HG03469 (cell line): ENCODE measurements around the gene TTC33.

Experiments
- ATAC-seq: cut with Tn5 transposase; IDR thresholded peaks from one replicate; pipeline ENCODE4 v1.9.1; 2021; ENCODE audit warnings: mild to moderate bottlenecking, moderate library complexity, moderate number of reproducible peaks; ENCODE audit not compliant: unreplicated experiment

Gene TTC33

GRCh38 chr5:40780858-40781257, 25.1 kb upstream of the TTC33 start:
- no peak for ATAC-seq

DNA sequence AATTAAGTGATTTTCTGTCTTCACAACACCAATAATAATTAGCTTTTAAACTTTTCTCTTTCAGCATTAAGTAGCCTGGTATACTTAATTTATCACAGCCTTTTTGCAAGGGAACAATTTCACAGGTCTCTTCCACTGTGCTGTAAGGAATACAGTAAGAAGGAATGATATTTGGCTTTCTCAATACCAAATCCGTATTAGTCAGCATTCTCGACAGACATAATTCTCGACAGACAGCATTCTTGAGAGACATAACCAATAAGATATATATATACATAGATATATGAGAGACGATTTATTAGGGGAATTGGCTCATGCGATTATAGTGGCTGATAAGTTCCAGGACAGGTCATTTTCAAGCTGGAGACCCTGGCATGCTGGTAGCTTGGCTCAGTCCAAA, 24.4 kb upstream of the TTC33 start:
- ATAC-seq: no peak

- no peak for ATAC-seq
Observed at GRCh38 chr5:40779561-40779960, 23.8 kb upstream of the TTC33 start.

DNA sequence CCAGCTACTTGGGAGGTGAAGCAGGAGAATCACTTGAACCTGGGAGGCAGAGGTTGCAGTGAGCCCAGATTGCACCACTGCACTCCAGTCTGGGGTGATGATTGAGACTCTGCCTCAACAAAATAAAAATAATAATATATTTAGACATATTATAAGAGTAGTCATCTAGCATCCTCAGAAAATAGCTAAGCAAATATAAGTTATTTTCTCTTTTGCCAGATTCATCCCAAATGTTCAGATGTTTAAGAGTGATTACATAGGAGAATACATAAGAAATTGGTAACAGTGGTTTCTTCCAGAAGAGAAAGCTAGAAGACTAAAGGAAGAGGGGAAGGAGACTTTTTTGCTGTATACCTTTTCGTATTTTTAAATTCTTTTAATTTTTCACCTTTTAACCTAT, 22.4 kb upstream of the TTC33 start:
- no peak for ATAC-seq

GRCh38 chr5:40776658-40776977, 20.9 kb upstream of the TTC33 start:
- ATAC-seq: no peak

- ATAC-seq: no peak
Observed at GRCh38 chr5:40775846-40776657, 20.3 kb upstream of the TTC33 start.

DNA sequence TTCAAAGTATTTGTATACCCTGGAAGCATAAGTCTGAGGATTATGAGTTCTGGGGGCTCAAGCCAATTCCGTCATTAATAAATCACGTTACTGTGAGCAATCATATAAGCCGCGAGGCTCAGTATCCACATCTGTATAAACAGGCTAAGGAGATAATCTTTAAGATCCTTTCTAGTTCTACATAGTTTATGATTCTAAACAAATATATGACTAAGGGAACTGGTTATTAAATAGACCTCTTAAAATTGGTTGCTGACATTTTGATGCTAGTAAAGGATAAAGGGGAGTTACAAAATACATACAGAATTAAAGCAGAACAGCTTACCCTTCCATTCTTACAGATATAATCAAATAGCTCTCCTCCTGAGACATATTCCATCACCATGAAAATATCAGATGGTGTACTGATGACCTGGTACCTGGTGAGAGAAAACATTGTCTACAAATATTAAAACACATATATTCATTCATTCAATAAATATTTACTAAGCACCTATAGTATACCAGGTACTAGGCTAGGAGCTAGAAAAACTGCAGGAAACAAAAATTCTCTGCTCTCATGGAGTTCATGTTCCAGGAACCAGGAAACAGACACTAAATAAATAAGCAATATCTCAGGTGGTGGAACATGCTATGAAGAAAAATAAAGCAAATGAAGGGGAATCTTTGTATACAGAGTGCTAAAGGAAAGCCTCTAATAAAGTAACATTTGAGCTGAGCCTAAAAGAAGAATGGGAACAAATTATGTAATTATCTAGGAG, 19.5 kb upstream of the TTC33 start:
- ATAC-seq: no peak

DNA sequence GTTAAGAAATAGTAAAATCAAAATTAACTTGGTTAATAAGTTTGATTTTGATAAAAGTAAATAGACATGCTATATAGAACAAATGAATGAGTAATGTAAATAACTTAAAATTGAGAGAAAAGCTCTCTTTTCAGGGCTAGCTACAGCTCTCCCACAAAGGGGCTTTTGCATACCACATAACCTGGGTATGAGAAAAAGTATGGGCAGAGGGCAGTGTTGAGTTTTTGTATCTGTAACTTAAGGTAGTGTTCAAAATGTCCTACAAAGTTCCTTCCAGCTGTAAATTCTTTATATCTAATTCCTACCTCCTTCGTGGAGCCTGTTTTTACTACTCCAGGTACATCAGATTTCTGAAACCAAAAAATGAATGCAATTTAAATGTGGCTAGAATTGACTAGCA, 18.9 kb upstream of the TTC33 start:
- no peak for ATAC-seq

DNA sequence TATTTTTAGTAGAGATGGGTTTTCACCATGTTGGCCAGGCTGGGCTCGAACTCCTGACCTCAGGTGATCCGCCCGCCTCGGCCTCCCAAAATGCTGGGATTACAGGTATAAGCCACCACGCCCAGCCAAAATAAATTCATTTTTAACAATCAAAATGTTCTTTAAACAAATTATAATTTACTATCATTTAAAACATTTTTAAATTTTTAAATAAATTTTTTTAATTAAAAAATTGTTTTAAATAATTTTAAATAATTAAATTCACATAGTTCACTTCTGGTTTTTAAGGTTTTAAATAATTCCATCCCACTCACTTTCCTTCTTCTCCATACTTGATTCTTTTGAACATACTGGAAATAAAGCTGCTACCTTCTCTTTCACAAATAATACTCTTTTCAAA, 15.0 kb upstream of the TTC33 start:
- ATAC-seq: no peak

DNA sequence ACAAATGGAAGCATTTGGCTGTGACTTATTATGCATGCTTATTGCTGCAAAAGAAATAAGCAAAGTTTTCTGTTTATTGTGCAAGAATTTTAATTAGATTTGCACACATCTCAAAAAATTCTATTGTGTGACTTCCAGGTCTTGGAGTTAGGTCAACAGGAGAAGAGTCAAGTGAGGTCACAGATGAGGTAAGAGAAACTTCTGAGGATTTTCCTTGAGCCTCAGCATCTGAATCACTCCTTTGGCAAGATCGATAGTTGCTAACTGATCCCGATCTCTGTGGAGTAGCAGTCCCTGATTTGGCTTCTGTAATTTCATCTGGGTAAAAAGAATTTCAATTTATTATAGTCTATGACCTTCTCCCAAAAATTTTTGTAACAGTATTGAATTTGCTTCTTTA, 6.9 kb upstream of the TTC33 start:
- no peak for ATAC-seq

DNA sequence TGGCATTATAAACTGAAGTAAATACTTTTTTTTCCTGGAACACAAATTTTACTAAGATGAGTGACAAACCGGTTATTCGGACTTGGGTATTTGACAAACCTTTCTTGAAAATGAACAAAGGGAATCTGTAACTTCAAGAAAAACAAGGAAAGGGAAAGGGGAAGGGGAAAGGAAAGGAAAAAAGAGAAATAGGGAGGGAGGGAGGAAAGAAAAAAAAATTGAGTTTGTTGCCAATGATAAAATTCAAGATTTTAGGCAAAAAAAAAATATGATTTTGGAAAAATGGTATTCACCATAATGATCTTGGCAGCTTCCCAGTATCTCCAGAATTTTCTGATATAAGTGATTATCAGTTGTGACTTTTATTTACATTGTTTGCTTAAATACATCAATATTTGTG, 1.6 kb upstream of the TTC33 start:
- ATAC-seq: no peak

GRCh38 chr5:40755093-40755406, 711 bp downstream of the TTC33 start:
- peak; percentile 69 for ATAC-seq

DNA sequence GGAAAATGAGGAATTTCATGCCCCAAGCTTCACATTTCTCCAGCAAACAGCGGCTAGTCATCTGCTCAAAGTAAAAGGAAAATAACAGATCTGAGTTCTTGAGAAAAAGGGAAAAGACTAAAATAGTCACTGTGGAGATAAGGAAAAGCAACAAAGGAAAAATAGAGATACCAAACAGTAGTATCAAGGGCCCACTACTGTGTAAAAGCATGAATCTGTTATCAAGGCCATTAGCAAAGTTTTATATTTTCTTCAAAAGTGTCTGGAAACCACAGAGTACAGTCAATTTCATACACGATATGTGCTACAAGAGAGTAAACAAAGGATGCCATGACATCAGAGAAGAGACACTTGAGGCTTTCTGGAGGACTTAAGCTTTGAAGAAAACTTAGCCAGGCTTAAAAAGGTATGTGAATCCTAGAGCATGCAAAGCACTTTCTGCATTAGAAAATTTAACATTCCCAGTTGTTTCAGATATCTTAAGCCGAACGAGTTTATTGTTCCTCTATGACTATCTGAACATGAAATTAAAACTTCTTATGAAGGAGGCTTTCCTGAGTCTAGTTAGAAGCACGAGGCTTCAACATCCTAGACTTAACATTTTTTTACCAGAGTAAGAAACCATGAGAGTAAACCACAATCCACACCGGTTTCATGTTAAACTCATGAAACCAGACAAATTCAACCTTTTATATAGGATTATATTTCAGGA, 1.2 kb downstream of the TTC33 start:
- ATAC-seq: peak; percentile 15

GRCh38 chr5:40746703-40747102, 9.1 kb downstream of the TTC33 start:
- ATAC-seq: no peak

DNA sequence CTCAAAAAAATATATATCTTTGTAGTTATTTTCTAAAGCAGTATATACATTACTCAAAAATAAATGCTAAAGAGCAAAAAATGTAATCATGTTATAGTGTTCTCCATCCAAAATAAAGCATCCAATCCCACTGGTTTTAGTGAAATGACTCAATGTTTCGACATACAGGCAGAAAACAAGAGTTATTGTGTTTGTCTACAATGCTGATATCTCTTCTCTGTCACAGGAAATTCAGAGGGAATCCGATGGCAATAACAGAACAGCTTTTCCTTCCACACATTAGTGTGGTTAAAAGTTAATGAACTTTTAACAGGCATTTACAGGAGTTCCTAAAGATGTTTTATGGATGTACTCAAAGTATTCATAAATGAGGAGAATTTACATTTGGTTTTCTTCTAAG, 12.0 kb downstream of the TTC33 start:
- ATAC-seq: no peak

DNA sequence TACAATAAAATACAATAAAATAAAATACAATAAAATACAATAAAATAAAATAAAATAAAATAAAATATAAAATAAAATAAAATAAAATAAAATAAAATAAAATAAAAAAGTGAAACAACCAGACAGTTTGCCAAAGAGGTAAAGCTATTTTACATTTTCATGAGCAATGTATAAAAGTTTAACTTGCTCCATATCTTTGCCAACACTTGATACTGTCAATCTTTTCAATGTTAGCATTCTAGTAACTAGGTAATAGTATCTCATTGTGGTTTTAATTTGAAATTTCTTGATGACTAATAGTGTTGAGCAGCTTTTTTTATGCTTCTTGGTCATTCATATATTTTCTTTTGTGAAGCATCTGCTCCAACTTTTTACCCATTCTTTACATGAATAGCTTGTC, 17.3 kb downstream of the TTC33 start:
- no peak for ATAC-seq

DNA sequence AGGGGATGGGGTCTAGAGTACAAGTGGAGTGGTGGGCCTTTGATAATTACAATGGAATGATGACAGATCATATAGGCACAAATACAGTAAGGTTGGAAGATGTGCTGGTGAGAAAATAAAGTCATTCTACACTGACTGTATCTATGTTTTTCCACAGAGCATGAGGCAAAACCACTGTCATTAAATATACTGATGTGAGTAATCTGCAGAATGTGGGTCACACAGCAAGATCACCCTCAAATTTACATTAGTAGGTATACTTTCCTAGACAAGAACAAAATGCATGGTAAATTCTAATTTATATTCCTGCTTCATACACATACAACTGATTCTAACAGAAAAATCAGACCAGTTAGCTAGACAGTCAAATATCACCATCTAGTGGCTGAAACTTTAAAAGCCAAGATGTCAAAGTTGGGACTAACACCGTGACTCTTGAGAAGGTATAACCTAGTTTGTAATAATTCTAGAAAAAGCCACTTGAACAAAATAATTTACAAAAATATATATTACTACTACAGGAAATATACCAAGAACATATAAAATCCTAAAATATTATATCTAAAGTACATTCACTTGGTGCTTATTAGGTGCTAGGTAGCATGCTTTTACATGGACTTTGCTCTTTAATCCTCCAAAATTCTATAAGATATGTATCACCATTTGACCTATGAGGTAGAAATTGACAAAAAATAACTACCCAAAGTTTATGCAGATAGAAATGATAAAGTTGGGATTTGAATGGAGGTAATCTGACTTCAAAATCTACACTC, 19.5 kb downstream of the TTC33 start:
- peak; percentile 65 for ATAC-seq

GRCh38 chr5:40735609-40736008, 20.2 kb downstream of the TTC33 start:
- no peak for ATAC-seq

DNA sequence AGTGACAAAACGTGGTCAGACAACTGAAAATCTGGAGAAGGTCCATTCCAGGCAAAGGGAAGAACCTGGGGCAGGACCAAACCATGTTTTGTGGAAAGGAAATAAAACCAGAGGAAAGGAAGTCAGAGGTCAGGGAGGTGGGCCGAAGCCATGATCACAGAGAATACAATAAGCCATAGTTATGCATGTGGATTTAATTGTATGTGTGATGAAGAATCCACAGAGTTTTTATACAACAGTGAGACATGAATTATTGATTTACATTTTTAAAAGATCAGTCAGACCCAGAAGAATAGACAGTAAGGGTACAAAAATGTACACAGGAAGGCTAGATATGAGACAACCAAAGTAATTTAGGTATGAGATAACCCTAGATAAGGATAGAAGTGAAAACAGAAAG, 20.8 kb downstream of the TTC33 start:
- no peak for ATAC-seq

DNA sequence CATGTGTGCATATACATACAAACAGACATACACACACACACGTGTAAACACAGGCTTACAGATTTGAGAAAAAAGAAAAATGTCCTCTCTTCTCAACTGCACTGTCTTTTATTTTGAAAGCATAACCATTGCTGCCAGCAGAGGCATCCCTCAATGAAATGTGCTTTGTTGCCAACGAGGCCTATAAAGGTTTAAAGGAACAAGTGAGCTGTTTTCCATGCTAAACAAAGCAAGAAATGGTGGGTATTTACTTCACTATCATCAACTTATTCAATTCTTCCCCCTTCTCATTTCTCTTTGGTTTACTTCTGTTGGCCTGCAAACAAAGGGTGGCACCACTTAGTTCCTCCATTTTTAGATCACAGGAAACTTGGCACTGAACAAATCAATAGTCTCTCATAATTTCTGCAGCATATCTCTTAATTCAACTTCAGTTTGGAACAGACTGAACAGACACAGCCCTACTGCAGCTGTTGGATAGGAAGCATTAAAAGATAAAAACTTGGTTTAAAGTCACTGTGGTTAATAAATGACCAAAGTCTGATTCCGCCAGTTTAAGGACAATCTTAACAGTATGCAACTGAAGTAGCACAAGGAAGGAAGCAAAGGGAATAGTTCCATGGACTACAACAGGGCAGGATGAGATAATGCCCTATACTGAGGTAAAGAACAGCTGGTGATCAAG, 21.7 kb downstream of the TTC33 start:
- ATAC-seq: no peak

DNA sequence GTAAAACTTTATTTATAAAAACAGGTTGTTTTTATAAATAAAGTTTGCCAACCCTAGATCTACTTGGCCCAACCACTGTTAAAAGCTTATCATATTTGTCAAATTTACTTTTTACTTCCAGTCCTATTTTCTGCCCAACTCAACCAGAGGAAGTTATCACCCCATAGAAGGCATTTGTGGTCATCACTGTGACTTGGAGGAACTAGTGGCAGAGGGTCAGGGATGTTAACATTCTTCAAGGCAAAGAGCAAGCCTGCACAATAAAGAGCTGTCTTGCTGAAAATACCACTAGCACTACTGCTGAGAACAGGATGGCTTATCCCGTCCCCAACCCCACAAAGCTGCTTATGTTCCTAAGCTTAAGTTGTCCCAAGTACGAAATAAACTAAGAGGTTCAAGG, 22.3 kb downstream of the TTC33 start:
- ATAC-seq: no peak
